ENCODE data around the gene COL12A1.

COL12A1 gene

GRCh38 chr6:75209184-75209723, 3.4 kb upstream of the COL12A1 start:
- H3K4me1 ChIP-seq (ENCODE audit: control insufficient read depth, insufficient read depth, low read length): peaks cover 8% of the 10 kb centered on the region
- peaks cover 46% of the 10 kb centered on the region for H3K27me3 ChIP-seq (ENCODE audit: control insufficient read depth, insufficient read depth, low read length)
- H3K9ac ChIP-seq (ENCODE audit: low read length): no peak overlapping the region
- H3K9me3 ChIP-seq (ENCODE audit: control insufficient read depth, low read length): no peaks in the 10 kb centered on the region
- no peak overlapping the region for H3K4me3 ChIP-seq (ENCODE audit: low read length)
- H3K36me3 ChIP-seq (ENCODE audit: control insufficient read depth, insufficient read depth, low read length): no peaks in the 10 kb centered on the region

GRCh38 chr6:75208298-75209183, 2.7 kb upstream of the COL12A1 start:
- H3K9ac ChIP-seq (ENCODE audit: low read length): peak overlapping the region; percentile 30
- peaks cover 11% of the 10 kb centered on the region for H3K4me1 ChIP-seq (ENCODE audit: control insufficient read depth, insufficient read depth, low read length)
- no peaks in the 10 kb centered on the region for H3K36me3 ChIP-seq (ENCODE audit: control insufficient read depth, insufficient read depth, low read length)
- H3K9me3 ChIP-seq (ENCODE audit: control insufficient read depth, low read length): no peaks in the 10 kb centered on the region
- no peak overlapping the region for H3K4me3 ChIP-seq (ENCODE audit: low read length)
- H3K27me3 ChIP-seq (ENCODE audit: control insufficient read depth, insufficient read depth, low read length): peaks cover 53% of the 10 kb centered on the region

- peaks cover 69% of the 10 kb centered on the region for H3K27me3 ChIP-seq (ENCODE audit: control insufficient read depth, insufficient read depth, low read length)
- H3K36me3 ChIP-seq (ENCODE audit: control insufficient read depth, insufficient read depth, low read length): no peaks in the 10 kb centered on the region
- H3K4me1 ChIP-seq (ENCODE audit: control insufficient read depth, insufficient read depth, low read length): peaks cover 11% of the 10 kb centered on the region
- H3K9ac ChIP-seq (ENCODE audit: low read length): peak overlapping the region; percentile 50
- no peak overlapping the region for H3K4me3 ChIP-seq (ENCODE audit: low read length)
- H3K9me3 ChIP-seq (ENCODE audit: control insufficient read depth, low read length): no peaks in the 10 kb centered on the region
Measured at GRCh38 chr6:75206576-75207342, 906 bp upstream of the COL12A1 start.

- no peaks in the 10 kb centered on the region for H3K9me3 ChIP-seq (ENCODE audit: control insufficient read depth, low read length)
- H3K9ac ChIP-seq (ENCODE audit: low read length): peak overlapping the region; percentile 69
- peaks cover 73% of the 10 kb centered on the region for H3K27me3 ChIP-seq (ENCODE audit: control insufficient read depth, insufficient read depth, low read length)
- peak overlapping the region; percentile 52 for H3K4me3 ChIP-seq (ENCODE audit: low read length)
- H3K36me3 ChIP-seq (ENCODE audit: control insufficient read depth, insufficient read depth, low read length): no peaks in the 10 kb centered on the region
- peaks cover 11% of the 10 kb centered on the region for H3K4me1 ChIP-seq (ENCODE audit: control insufficient read depth, insufficient read depth, low read length)
Measured at GRCh38 chr6:75204959-75205775, 686 bp downstream of the COL12A1 start.

GRCh38 chr6:75204217-75204958, 1.5 kb downstream of the COL12A1 start:
- Histone ChIP-seq H3K9ac (ENCODE audit: low read length) (peak overlapping the region; percentile 69), H3K9me3 (ENCODE audit: control insufficient read depth, low read length) (no peaks in the 10 kb centered on the region), H3K27me3 (ENCODE audit: control insufficient read depth, insufficient read depth, low read length) (peaks cover 73% of the 10 kb centered on the region), H3K4me1 (ENCODE audit: control insufficient read depth, insufficient read depth, low read length) (peaks cover 11% of the 10 kb centered on the region), H3K4me3 (ENCODE audit: low read length) (peak overlapping the region; percentile 52), H3K36me3 (ENCODE audit: control insufficient read depth, insufficient read depth, low read length) (no peaks in the 10 kb centered on the region)

- no peak overlapping the region for H3K4me3 ChIP-seq (ENCODE audit: low read length)
- peaks cover 11% of the 10 kb centered on the region for H3K4me1 ChIP-seq (ENCODE audit: control insufficient read depth, insufficient read depth, low read length)
- H3K36me3 ChIP-seq (ENCODE audit: control insufficient read depth, insufficient read depth, low read length): no peaks in the 10 kb centered on the region
- H3K9me3 ChIP-seq (ENCODE audit: control insufficient read depth, low read length): no peaks in the 10 kb centered on the region
- H3K27me3 ChIP-seq (ENCODE audit: control insufficient read depth, insufficient read depth, low read length): peaks cover 71% of the 10 kb centered on the region
- H3K9ac ChIP-seq (ENCODE audit: low read length): peak overlapping the region; percentile 20
Measured at GRCh38 chr6:75203721-75204120, 2.1 kb downstream of the COL12A1 start.

- H3K27me3 ChIP-seq (ENCODE audit: control insufficient read depth, insufficient read depth, low read length): peaks cover 61% of the 10 kb centered on the region
- no peak overlapping the region for H3K9ac ChIP-seq (ENCODE audit: low read length)
- no peak overlapping the region for H3K4me3 ChIP-seq (ENCODE audit: low read length)
- H3K36me3 ChIP-seq (ENCODE audit: control insufficient read depth, insufficient read depth, low read length): no peaks in the 10 kb centered on the region
- peaks cover 6% of the 10 kb centered on the region for H3K4me1 ChIP-seq (ENCODE audit: control insufficient read depth, insufficient read depth, low read length)
- no peaks in the 10 kb centered on the region for H3K9me3 ChIP-seq (ENCODE audit: control insufficient read depth, low read length)
Measured at GRCh38 chr6:75202676-75203131, 3.1 kb downstream of the COL12A1 start.

GRCh38 chr6:75201901-75202672, 3.8 kb downstream of the COL12A1 start:
- Histone ChIP-seq H3K9me3 (ENCODE audit: control insufficient read depth, low read length) (no peaks in the 10 kb centered on the region), H3K36me3 (ENCODE audit: control insufficient read depth, insufficient read depth, low read length) (no peaks in the 10 kb centered on the region), H3K27me3 (ENCODE audit: control insufficient read depth, insufficient read depth, low read length) (peaks cover 55% of the 10 kb centered on the region), H3K4me1 (ENCODE audit: control insufficient read depth, insufficient read depth, low read length) (peaks cover 3% of the 10 kb centered on the region), H3K4me3 (ENCODE audit: low read length) (no peak overlapping the region), H3K9ac (ENCODE audit: low read length) (peak overlapping the region; percentile 15)

GRCh38 chr6:75201021-75201420, 4.8 kb downstream of the COL12A1 start:
- H3K4me3 ChIP-seq (ENCODE audit: low read length): no peak overlapping the region
- H3K9ac ChIP-seq (ENCODE audit: low read length): no peak overlapping the region
- peaks cover 3% of the 10 kb centered on the region for H3K4me1 ChIP-seq (ENCODE audit: control insufficient read depth, insufficient read depth, low read length)
- peaks cover 44% of the 10 kb centered on the region for H3K27me3 ChIP-seq (ENCODE audit: control insufficient read depth, insufficient read depth, low read length)
- H3K36me3 ChIP-seq (ENCODE audit: control insufficient read depth, insufficient read depth, low read length): no peaks in the 10 kb centered on the region
- H3K9me3 ChIP-seq (ENCODE audit: control insufficient read depth, low read length): no peaks in the 10 kb centered on the region

GRCh38 chr6:75199889-75200288, 6.0 kb downstream of the COL12A1 start:
- no peak overlapping the region for H3K9ac ChIP-seq (ENCODE audit: low read length)
- H3K9me3 ChIP-seq (ENCODE audit: control insufficient read depth, low read length): no peaks in the 10 kb centered on the region
- no peak overlapping the region for H3K4me3 ChIP-seq (ENCODE audit: low read length)
- H3K36me3 ChIP-seq (ENCODE audit: control insufficient read depth, insufficient read depth, low read length): no peaks in the 10 kb centered on the region
- peaks cover 3% of the 10 kb centered on the region for H3K4me1 ChIP-seq (ENCODE audit: control insufficient read depth, insufficient read depth, low read length)
- peaks cover 33% of the 10 kb centered on the region for H3K27me3 ChIP-seq (ENCODE audit: control insufficient read depth, insufficient read depth, low read length)

All from mucosa of stomach (tissue), 1 donor.